ENCODE data around the gene SUSD6. TPM values are rescaled to one million over a fixed set of nuclear protein-coding genes. Genes with fewer than 3 reads are reported as not detected.

The SUSD6 gene
- polyA plus RNA-seq, 2 of the 4 experiments (the other 2 are of a cell fraction): 4.3 to 7.0 TPM

DNA sequence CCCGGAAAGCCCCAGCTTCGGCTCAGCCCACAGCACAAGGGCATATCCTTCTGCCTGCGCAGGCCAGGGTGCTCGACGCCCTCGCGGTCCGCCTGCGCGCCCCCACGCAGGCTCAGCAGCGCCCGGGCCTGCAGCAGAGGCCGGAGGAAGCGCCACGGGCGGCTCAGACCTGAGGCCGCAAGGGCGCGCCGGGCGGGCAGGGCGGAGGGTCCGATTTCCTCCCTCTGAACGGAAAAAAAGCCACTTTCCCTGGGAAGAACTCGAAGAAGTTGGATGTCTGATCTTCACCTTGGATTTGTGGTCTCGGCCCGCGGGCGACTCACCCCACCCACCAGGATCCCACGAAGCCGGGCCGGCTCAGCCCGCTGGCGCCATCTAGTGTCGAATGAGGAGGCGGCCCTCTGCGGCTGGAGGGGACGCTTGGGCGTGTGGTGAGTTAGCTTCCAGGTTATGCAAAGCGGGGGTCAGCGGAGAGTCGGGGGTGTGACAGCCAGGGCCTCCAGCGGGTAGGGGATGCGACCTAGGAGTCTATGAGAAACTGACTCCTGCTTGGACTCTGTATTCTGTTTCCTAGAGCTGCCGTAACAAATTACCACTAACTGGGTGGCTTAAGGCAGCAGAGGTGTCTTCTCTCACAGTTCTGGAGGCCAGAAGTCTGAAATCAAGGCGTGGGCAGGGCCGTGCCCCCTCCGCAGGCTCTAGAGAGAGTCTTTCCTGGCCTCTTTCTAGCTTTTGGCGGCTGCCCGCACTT is 115.5 kb downstream of the SUSD6 start:
- ChIA-PET POLR2A (no interaction called here), CTCF (interaction anchor here (0.7 to 4.6 kb wide), 53 partner anchors 9 to 485 kb away, joined by 3 to 115 read pairs (median 5); partner anchors contain the start of gene CCDC177)
- no peak for FAIRE-seq
- 10% methylated on average over 47 of the region's 51 CpGs for WGBS (ENCODE audit: missing lambda C conversion rate)
- ATAC-seq: peak; percentile 98 to 99
- Histone ChIP-seq H3K4me3 (peak overlapping the region; percentile 39), H3K9me3 (no peaks in the 10 kb centered on the region), H3K27ac (peak overlapping the region; percentile 64 to 79), H3K4me1 (no peaks in the 10 kb centered on the region; the same call in 2 of the 3 replicates), H3K4me2 (peak overlapping the region; percentile 79)
- DNase-seq (ENCODE audit: low read depth in 1 of 2, low spot score in 1 of 2): peak; percentile 59 to 85
- TF ChIP-seq RAD21 (conservative IDR thresholded peaks at IDR 0.05 in 1 of 2, IDR thresholded peaks at IDR 0.05 in 1 of 2): peak; percentile 97 to 99
- TF ChIP-seq REST (IDR thresholded peaks at IDR 0.05): no peak
- TF ChIP-seq SMC3 (IDR thresholded peaks at IDR 0.05): peak; percentile 98
- no peak for TF ChIP-seq RFX5 (IDR thresholded peaks at IDR 0.05)
- TF ChIP-seq MAX (IDR thresholded peaks at IDR 0.05): peak; percentile 86
- no peak for TF ChIP-seq CHD4 (IDR thresholded peaks at IDR 0.05; ENCODE audit: borderline replicate concordance)
- no peak for TF ChIP-seq FOXS1 (CRISPR knock-in tag; IDR thresholded peaks at IDR 0.05)
- no peak for TF ChIP-seq KDM1A (IDR thresholded peaks at IDR 0.05; ENCODE audit: low read depth)
- no peak for TF ChIP-seq ZFP36 (IDR thresholded peaks at IDR 0.05; ENCODE audit: borderline replicate concordance, partially characterized antibody)
- no peak for TF ChIP-seq FOSL2 (IDR thresholded peaks at IDR 0.05)
- TF ChIP-seq FOSL2 (CRISPR knock-in tag; IDR thresholded peaks at IDR 0.05): no peak
- TF ChIP-seq HOXB5 (CRISPR knock-in tag; IDR thresholded peaks at IDR 0.05): no peak
- no peak for TF ChIP-seq TFCP2L1 (CRISPR knock-in tag; IDR thresholded peaks at IDR 0.05)
- TF ChIP-seq ZSCAN20 (CRISPR knock-in tag; IDR thresholded peaks at IDR 0.05): no peak
- TF ChIP-seq, protein P1, sequence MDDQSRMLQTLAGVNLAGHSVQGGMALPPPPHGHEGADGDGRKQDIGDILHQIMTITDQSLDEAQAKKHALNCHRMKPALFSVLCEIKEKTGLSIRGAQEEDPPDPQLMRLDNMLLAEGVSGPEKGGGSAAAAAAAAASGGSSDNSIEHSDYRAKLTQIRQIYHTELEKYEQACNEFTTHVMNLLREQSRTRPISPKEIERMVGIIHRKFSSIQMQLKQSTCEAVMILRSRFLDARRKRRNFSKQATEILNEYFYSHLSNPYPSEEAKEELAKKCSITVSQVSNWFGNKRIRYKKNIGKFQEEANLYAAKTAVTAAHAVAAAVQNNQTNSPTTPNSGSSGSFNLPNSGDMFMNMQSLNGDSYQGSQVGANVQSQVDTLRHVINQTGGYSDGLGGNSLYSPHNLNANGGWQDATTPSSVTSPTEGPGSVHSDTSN (IDR thresholded peaks at IDR 0.05): no peak
- no peak for TF ChIP-seq JUNB (IDR thresholded peaks at IDR 0.05)
- TF ChIP-seq KDM5A (IDR thresholded peaks at IDR 0.05): no peak
- TF ChIP-seq EP300 (IDR thresholded peaks at IDR 0.05): no peak
- TF ChIP-seq HOXB13 (CRISPR knock-in tag; IDR thresholded peaks at IDR 0.05; ENCODE audit: low read depth): no peak
- TF ChIP-seq HMGXB4 (CRISPR knock-in tag; IDR thresholded peaks at IDR 0.05; ENCODE audit: borderline replicate concordance): no peak
- TF ChIP-seq, protein P2, sequence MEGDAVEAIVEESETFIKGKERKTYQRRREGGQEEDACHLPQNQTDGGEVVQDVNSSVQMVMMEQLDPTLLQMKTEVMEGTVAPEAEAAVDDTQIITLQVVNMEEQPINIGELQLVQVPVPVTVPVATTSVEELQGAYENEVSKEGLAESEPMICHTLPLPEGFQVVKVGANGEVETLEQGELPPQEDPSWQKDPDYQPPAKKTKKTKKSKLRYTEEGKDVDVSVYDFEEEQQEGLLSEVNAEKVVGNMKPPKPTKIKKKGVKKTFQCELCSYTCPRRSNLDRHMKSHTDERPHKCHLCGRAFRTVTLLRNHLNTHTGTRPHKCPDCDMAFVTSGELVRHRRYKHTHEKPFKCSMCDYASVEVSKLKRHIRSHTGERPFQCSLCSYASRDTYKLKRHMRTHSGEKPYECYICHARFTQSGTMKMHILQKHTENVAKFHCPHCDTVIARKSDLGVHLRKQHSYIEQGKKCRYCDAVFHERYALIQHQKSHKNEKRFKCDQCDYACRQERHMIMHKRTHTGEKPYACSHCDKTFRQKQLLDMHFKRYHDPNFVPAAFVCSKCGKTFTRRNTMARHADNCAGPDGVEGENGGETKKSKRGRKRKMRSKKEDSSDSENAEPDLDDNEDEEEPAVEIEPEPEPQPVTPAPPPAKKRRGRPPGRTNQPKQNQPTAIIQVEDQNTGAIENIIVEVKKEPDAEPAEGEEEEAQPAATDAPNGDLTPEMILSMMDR (IDR thresholded peaks at IDR 0.05): peak; percentile 98
- TF ChIP-seq ATOH8 (CRISPR knock-in tag; IDR thresholded peaks at IDR 0.05; ENCODE audit: low read depth): no peak
- TF ChIP-seq HES2 (IDR thresholded peaks at IDR 0.05): no peak
- TF ChIP-seq POLR2AphosphoS2 (conservative IDR thresholded peaks at IDR 0.05; ENCODE audit: low read length): no peak
- no peak for TF ChIP-seq NPAS2 (CRISPR knock-in tag; IDR thresholded peaks at IDR 0.05; ENCODE audit: borderline replicate concordance)
- no peak for TF ChIP-seq EHF (CRISPR knock-in tag; IDR thresholded peaks at IDR 0.05)
- no peak for TF ChIP-seq USF2 (IDR thresholded peaks at IDR 0.05)
- TF ChIP-seq RARB (CRISPR knock-in tag; IDR thresholded peaks at IDR 0.05): no peak
- no peak for TF ChIP-seq MYC (IDR thresholded peaks at IDR 0.05; ENCODE audit: borderline replicate concordance, low read length)
